Activated naive CD4-positive, alpha-beta T cell treated with anti-CD3 and anti-CD28 coated beads, Interleukin-2, amount 10 ng/mL, durations not matched to agents 7 days and 5 days (primary cell): ENCODE measurements around the gene ADAMTS14.

Source experiments
- CTCF ChIA-PET: fragments of 350-600 bp; sonication (Branson Sonifier 250); formaldehyde crosslinking; loops from one replicate; lab custom pipeline; 2021; ENCODE audit warnings: antibody characterized with exemption; lab: Charles Lee
- DNase-seq: peaks from one replicate; pipeline ENCODE4 v3.0.0-alpha.2; 2020
- H3K27ac Mint-ChIP-seq: one replicate; pipeline ENCODE4 v1.8.0; 2021; ENCODE audit warnings: mild to moderate bottlenecking, moderate library complexity, mixed read lengths
- H3K27me3 Mint-ChIP-seq: one replicate; pipeline ENCODE4 v1.8.0; 2021; ENCODE audit warnings: mild to moderate bottlenecking, mixed read lengths
- H3K36me3 Mint-ChIP-seq: one replicate; pipeline ENCODE4 v1.8.0; 2021; ENCODE audit warnings: mixed read lengths
- H3K4me1 Mint-ChIP-seq: one replicate; pipeline ENCODE4 v1.8.0; 2021; ENCODE audit warnings: mixed read lengths
- H3K4me3 Mint-ChIP-seq: one replicate; pipeline ENCODE4 v1.8.0; 2021; ENCODE audit warnings: mild to moderate bottlenecking, moderate library complexity, mixed read lengths
- H3K9me3 Mint-ChIP-seq: one replicate; pipeline ENCODE4 v1.8.0; 2021; ENCODE audit warnings: mixed read lengths

ADAMTS14 gene

DNA sequence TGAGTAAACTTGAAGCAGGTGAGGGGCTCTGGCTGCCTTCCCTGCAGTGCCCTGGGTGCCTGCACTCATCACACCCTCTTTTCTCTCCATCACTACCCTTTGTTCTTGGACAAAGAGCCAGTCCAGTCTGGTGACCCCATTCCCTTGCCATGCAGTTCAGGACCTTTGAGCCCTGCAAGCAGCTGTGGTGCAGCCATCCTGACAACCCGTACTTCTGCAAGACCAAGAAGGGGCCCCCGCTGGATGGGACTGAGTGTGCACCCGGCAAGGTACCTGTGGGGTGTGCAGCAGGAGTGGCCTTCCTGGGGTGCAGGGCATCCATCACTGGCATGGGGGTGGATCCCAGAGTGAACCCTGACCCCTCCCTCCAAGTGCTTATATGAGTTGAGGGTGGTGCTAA is 64.2 kb downstream of the ADAMTS14 start:
- no peaks in the 10 kb centered on the region for H3K4me1 Mint-ChIP-seq
- no peak overlapping the region for H3K27ac Mint-ChIP-seq
- H3K27me3 Mint-ChIP-seq: peaks cover 17% of the 10 kb centered on the region
- CTCF ChIA-PET: no interaction called here
- H3K36me3 Mint-ChIP-seq: no peaks in the 10 kb centered on the region
- no peaks in the 10 kb centered on the region for H3K9me3 Mint-ChIP-seq
- no peak for DNase-seq
- no peak overlapping the region for H3K4me3 Mint-ChIP-seq

- Mint-ChIP-seq H3K27me3 (peaks cover 20% of the 10 kb centered on the region), H3K27ac (no peak overlapping the region), H3K4me3 (no peak overlapping the region), H3K9me3 (no peaks in the 10 kb centered on the region), H3K36me3 (no peaks in the 10 kb centered on the region), H3K4me1 (no peaks in the 10 kb centered on the region)
- CTCF ChIA-PET: no interaction called here
- DNase-seq: no peak
Measured at GRCh38 chr10:70737250-70737649, 64.9 kb downstream of the ADAMTS14 start.

- CTCF ChIA-PET: interaction anchor here (1.0 kb wide), 1 partner anchor 179 kb away, joined by 4 read pairs; no protein-coding TSS in a partner anchor
- Mint-ChIP-seq H3K9me3 (no peaks in the 10 kb centered on the region), H3K36me3 (no peaks in the 10 kb centered on the region), H3K27me3 (peaks cover 20% of the 10 kb centered on the region), H3K4me1 (peaks cover 9% of the 10 kb centered on the region), H3K27ac (no peak overlapping the region), H3K4me3 (no peak overlapping the region)
- no peak for DNase-seq
Measured at GRCh38 chr10:70738006-70738760, 65.9 kb downstream of the ADAMTS14 start.

DNA sequence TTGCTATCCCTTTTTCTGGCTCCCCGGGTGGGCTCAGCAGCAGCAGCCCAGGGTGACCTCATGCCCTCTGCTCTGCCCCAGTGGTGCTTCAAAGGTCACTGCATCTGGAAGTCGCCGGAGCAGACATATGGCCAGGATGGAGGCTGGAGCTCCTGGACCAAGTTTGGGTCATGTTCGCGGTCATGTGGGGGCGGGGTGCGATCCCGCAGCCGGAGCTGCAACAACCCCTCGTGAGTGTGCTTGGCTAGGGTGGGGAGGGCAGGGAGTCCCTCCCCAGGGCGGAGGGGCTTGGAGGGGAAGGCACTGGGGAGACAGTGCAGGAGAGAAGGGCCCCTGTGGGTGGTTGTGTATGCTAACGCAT is 66.4 kb downstream of the ADAMTS14 start:
- Mint-ChIP-seq H3K27ac (no peak overlapping the region), H3K27me3 (peaks cover 20% of the 10 kb centered on the region), H3K9me3 (no peaks in the 10 kb centered on the region), H3K36me3 (no peaks in the 10 kb centered on the region), H3K4me3 (no peak overlapping the region), H3K4me1 (peaks cover 9% of the 10 kb centered on the region)
- DNase-seq: no peak
- CTCF ChIA-PET: interaction anchor here (1.0 kb wide), 1 partner anchor 180 kb away, joined by 4 read pairs; no protein-coding TSS in a partner anchor

DNA sequence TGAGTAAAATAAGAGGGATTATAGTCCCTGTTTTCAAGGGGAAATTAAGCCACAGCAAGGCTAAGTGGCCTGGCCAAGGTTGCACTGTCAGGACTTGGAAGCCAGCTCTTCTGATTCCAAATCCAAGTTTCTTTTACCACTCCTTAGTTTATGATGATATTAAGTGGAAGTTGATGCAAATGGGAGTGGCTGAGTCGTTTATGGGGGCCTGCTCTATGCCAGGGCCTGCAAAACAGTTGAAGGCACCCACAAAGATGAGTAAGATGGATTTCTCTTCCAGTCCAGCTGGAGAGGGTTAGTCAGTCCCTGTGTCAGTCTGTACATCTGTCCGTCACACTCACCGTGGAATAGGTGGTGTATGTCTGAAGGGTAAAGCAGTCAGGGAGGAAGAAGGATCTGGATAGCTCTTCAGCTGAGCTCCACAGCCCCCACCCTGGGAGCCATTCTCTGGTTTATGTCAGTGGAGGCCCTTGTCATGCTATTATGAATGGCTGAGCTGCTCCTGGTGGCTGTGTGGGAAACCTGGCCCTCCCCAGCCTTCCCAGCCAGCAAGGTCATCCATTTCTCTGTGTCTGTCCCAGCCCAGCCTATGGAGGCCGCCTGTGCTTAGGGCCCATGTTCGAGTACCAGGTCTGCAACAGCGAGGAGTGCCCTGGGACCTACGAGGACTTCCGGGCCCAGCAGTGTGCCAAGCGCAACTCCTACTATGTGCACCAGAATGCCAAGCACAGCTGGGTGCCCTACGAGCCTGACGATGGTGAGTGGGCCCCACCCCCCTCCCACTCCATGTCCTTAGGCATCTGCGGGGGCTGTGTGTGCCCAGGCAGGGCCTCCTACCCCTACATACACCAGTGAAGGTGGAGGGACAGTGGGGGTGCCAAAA is 68.3 kb downstream of the ADAMTS14 start:
- no peaks in the 10 kb centered on the region for H3K9me3 Mint-ChIP-seq
- CTCF ChIA-PET: interaction anchor here (0.7 to 1.1 kb wide), 2 partner anchors 18 to 152 kb away, joined by 3 read pairs; no protein-coding TSS in a partner anchor
- peaks cover 19% of the 10 kb centered on the region for H3K27me3 Mint-ChIP-seq
- H3K36me3 Mint-ChIP-seq: no peaks in the 10 kb centered on the region
- peaks cover 9% of the 10 kb centered on the region for H3K4me1 Mint-ChIP-seq
- H3K4me3 Mint-ChIP-seq: no peak overlapping the region
- no peak overlapping the region for H3K27ac Mint-ChIP-seq
- DNase-seq: no peak

DNA sequence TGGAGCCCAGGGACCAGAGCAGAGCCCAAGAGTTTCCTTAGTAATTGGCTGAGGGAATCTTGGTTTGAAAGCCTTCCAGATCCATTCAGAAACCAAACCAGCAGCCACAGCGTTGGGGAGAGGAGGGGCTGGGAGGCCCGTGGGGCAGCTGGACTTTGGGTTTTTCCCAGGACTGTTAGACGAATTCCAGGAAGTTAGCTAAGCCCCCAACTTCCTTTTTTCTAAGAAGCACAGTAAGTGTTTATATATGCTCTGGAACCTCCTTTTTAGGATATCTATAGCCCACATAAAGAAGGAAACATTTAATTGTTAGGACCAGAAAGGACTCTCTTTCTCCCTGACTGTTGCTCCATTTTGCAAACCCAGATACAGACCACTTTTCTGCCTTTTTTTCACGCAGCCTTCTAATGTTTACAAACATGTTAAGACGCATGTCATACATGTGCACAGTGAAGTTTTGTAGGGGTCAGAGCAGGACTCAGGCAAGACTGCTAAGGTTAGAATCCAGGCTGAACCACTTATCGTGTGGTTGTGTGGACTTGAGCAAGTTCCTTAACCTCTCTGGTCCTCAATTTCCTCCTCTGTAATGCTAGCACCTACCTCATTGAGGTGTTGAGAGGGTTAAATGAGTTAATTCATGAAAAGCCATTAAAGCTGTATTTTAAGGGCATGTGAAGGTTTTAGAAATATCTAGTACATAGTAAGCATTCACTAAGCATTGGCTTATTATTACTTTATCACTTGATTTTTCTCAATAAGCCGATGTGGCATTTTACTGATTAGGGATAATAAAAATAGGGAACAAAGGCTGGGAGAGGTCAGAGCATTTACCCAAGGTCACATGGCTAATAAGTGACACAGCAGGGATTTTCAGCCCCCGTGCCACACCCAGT is 70.5 kb downstream of the ADAMTS14 start:
- CTCF ChIA-PET: interaction anchor here (1.4 to 1.8 kb wide), 4 partner anchors 11 to 183 kb away, joined by 3 to 6 read pairs (median 4); no protein-coding TSS in a partner anchor
- Mint-ChIP-seq H3K9me3 (no peaks in the 10 kb centered on the region), H3K27ac (no peak overlapping the region), H3K4me1 (peaks cover 9% of the 10 kb centered on the region), H3K36me3 (no peaks in the 10 kb centered on the region), H3K27me3 (peaks cover 18% of the 10 kb centered on the region), H3K4me3 (no peak overlapping the region)
- no peak for DNase-seq

GRCh38 chr10:70743430-70743788 is 71.1 kb downstream of the ADAMTS14 start:
- Mint-ChIP-seq H3K36me3 (no peaks in the 10 kb centered on the region), H3K9me3 (no peaks in the 10 kb centered on the region), H3K4me3 (no peak overlapping the region), H3K27me3 (peaks cover 18% of the 10 kb centered on the region), H3K4me1 (peaks cover 9% of the 10 kb centered on the region), H3K27ac (no peak overlapping the region)
- no peak for DNase-seq
- CTCF ChIA-PET: interaction anchor here (1.8 kb wide), 2 partner anchors 11 to 184 kb away, joined by 4 to 6 read pairs; no protein-coding TSS in a partner anchor

DNA sequence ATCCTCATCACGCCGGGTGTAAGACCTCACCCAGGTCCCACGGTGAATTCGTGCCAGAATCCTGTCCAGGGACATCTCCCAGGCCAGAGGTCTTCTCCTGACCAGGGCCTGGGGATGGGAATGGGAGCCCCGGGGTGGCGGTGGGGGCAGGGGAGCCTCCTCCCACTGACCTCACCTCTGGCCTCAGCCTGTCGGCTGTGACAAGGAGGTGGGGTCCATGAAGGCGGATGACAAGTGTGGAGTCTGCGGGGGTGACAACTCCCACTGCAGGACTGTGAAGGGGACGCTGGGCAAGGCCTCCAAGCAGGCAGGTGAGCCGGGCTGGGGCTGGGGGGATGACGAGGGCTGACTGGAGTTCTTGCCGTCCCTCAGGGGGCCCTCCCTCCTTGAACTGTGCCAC is 71.6 kb downstream of the ADAMTS14 start:
- Mint-ChIP-seq H3K4me1 (peaks cover 9% of the 10 kb centered on the region), H3K27me3 (peaks cover 15% of the 10 kb centered on the region), H3K36me3 (no peaks in the 10 kb centered on the region), H3K27ac (no peak overlapping the region), H3K4me3 (no peak overlapping the region), H3K9me3 (no peaks in the 10 kb centered on the region)
- CTCF ChIA-PET: interaction anchor here (1.3 to 1.8 kb wide), 2 partner anchors 10 to 15 kb away, joined by 3 to 4 read pairs; no protein-coding TSS in a partner anchor
- DNase-seq: no peak

DNA sequence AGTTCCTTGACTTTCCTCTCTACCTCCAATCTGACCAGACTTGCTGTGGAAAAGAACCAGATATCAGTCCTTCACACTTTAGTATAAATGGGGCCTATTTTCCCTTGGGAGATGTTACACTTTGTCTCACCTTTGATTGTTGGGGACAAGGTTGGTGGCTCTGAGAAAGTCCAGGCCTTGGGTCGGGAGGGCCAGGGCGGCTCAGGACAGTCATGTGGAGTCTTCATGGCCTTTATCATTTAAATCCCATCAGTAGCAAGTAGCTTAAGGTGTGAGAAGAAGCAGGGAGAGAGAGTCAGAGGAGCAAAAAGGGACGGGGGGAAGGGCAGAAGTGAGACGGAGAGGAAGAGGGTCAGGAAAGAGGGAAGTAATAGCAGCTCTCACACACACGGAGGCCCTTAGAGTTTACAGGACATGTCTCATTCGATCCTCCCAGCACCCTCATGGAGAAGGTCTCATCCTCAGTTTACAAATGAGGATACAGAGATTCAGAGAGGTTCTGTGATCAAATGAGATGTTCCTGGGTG is 72.4 kb downstream of the ADAMTS14 start:
- no peaks in the 10 kb centered on the region for H3K9me3 Mint-ChIP-seq
- H3K4me3 Mint-ChIP-seq: no peak overlapping the region
- DNase-seq: no peak
- H3K27ac Mint-ChIP-seq: no peak overlapping the region
- H3K27me3 Mint-ChIP-seq: peaks cover 15% of the 10 kb centered on the region
- H3K36me3 Mint-ChIP-seq: no peaks in the 10 kb centered on the region
- peaks cover 9% of the 10 kb centered on the region for H3K4me1 Mint-ChIP-seq
- CTCF ChIA-PET: interaction anchor here (1.1 to 1.8 kb wide), 3 partner anchors 9 to 195 kb away, joined by 3 to 4 read pairs (median 3); no protein-coding TSS in a partner anchor

DNA sequence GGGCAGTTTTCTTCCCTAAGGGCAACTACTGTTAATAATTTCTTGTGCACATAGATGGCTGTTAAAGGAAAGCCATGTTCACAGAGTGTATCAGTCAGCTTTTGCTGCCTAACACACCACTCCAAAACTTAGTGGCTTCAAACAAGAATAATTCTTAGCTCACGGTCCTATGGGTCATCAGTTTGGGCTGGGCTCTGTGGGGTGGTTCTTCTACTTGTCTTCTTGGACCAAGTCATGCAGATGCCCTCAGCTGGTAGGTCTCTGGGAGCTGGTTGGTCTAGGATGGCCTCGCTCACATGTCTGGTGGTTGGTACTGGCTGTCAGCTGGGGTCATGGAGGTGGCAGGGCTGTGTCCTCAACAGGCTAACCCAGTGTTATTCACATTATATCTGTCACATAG is 73.2 kb downstream of the ADAMTS14 start:
- CTCF ChIA-PET: interaction anchor here (1.1 to 1.4 kb wide), 2 partner anchors 13 to 196 kb away, joined by 3 to 5 read pairs; no protein-coding TSS in a partner anchor
- no peak overlapping the region for H3K4me3 Mint-ChIP-seq
- H3K36me3 Mint-ChIP-seq: no peaks in the 10 kb centered on the region
- peak overlapping the region; percentile 3 for H3K27ac Mint-ChIP-seq
- H3K27me3 Mint-ChIP-seq: peaks cover 15% of the 10 kb centered on the region
- peaks cover 9% of the 10 kb centered on the region for H3K4me1 Mint-ChIP-seq
- DNase-seq: no peak
- no peaks in the 10 kb centered on the region for H3K9me3 Mint-ChIP-seq

DNA sequence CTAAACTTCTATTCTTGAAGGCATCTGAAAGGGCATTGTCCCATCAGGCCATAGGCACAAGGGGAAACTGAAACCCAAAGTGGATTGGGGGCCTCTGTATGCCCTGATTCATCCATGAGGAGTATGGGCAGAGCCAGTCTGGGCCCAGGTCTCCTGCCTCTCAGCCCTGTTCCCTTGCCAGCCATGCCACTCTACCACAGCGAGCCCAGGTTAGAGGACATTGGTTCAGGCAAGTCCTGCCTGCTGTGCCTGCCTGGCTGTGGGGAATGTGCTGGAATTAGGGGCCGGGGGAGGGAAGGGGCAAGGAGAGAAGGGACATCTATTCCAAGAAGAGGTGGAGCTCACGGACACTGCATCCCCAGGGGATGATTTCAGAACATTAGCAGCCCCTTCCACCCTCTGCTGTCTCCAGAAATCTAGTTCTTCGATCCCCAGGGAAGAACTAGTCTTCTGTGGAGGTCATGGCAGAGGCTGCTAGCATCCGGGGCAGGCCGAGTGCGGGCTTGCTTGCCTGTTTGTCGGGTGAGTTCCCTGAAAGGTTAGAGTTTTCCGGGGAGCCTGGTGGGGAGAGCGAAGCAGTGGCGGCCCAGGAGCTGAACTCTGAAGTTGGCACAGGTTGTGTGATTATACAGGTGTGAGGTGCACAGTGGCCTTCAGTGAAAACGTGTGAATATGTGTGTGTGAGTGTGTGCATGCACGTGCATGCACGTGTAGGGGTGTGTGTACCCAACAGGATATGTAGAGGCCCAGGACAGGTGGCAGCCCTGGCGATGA is 75.1 kb downstream of the ADAMTS14 start:
- peaks cover 12% of the 10 kb centered on the region for H3K27me3 Mint-ChIP-seq
- peaks cover 8% of the 10 kb centered on the region for H3K4me1 Mint-ChIP-seq
- H3K36me3 Mint-ChIP-seq: no peaks in the 10 kb centered on the region
- H3K9me3 Mint-ChIP-seq: no peaks in the 10 kb centered on the region
- DNase-seq: no peak
- no peak overlapping the region for H3K4me3 Mint-ChIP-seq
- CTCF ChIA-PET: no interaction called here
- no peak overlapping the region for H3K27ac Mint-ChIP-seq

DNA sequence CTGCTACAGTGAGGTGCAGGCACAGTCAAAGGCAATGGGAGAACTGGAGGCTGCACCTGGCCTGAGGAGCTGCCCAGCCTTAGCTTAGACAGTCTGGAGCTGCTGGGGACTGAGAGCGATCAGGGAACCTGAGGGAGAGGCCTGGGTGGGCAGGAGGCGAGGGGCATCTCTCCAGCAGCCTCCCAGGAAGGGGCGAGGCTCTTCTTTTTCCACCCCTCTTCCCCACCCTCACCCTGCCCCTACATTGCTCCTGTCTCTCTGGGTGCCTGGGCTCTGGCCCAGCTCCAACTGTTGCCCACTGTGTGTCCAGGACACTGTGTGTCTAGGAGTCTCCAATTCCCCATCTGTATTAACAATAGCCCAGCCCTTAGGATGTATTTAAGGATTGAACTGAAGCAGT is 76.0 kb downstream of the ADAMTS14 start:
- CTCF ChIA-PET: no interaction called here
- Mint-ChIP-seq H3K27ac (no peak overlapping the region), H3K9me3 (no peaks in the 10 kb centered on the region), H3K4me1 (no peaks in the 10 kb centered on the region), H3K27me3 (peaks cover 12% of the 10 kb centered on the region), H3K4me3 (no peak overlapping the region), H3K36me3 (no peaks in the 10 kb centered on the region)
- no peak for DNase-seq
